Amniotic stem cell (primary cell): ENCODE results near the gene MT1E.

Experiments used
- DNase-seq: peaks from one replicate; lab custom pipeline; 2025; lab: John Stamatoyannopoulos, UW

Gene MT1E

DNA sequence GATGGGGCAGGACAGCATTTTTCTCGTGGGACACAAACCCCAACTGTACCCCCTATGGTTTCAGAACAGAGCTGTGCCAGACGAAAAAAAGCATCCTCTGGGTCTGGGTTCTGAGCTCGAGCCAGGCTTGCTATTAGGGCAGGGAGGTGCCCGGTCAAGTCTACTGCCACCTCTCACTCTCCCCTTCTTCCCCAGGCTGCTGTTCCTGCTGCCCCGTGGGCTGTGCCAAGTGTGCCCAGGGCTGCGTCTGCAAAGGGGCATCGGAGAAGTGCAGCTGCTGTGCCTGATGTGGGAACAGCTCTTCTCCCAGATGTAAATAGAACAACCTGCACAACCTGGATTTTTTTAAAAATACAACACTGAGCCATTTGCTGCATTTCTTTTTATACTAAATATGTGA, 1.1 kb downstream of the MT1E start:
- no peak for DNase-seq

DNA sequence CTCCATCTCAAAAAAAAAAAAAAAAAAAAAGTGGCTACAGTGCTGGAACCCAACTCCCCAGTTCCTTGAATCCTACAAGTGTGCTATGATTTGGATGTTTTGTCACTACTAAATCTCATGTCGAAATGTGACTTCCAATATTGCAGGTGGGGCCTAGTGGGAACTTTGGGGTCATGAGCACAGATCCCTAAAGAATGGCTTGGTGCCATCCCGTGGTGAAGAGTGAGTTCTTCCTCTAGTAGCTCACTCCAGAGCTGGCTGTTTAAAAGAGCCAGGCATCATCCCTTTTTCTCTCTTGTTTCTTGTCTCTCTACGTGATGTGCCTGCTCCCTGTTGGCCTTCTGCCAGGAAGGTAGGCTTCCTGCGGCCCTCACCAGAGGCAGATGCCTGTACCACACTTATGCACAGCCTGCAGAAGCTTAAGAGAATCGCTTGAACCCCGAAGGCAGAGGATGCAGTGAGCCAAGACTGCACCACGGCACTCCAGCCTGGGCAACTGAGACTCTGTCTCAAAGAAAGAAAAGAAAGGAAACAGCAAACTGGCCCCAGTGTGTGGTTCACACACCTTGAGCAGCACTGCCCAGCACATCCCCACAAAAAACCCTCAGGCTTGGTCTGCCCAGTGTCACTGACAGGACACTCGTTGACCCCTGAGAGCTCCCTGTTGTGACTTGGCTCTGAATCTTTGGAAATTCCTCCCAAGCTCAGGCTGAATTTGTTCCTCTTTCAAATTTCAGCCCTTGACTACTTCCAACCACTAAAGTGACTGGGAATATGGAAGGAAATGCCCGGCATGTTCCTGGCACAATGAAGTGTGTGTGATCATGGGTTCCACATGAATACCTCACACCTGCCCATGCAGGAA, 3.1 kb downstream of the MT1E start:
- DNase-seq, result no peak

DNA sequence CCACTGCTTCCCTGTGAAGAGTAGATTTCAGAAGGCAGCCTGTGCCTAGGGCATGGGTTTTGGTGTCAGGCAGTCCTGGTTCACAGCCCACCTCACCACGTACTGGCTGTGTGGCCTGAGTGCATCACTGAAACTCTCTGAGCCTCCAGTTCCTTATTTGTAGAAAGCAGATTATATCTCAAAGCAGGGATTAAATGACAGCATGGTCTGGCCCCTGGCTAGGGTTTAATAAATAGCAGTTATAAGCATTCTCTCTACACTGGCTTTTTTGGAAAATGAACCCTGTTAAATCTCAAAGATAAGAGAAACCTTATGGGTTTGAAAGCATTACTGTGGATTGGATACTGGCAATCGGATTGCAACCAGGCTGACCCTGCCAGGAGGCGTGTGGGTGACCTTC, 4.0 kb downstream of the MT1E start:
- no peak for DNase-seq

DNA sequence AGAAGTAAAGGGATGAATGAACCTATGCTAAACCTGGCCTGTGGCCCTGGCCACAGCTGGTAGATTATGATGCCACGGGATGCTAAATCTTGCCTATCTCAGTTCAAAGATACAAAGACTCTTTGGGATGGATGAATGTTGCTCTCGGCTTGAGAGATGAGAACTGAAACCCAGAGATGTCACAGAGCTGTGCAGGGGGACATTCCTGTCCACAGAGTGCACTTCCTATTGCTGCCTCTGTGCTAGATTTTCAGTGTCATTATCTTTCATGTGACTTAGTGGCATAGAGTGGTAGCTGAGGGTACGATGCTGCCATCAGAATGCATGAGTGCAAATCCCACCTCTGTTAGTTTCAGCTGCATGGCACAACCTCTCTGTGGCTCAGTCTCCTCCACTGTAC, 4.6 kb downstream of the MT1E start:
- DNase-seq, result no peak

DNA sequence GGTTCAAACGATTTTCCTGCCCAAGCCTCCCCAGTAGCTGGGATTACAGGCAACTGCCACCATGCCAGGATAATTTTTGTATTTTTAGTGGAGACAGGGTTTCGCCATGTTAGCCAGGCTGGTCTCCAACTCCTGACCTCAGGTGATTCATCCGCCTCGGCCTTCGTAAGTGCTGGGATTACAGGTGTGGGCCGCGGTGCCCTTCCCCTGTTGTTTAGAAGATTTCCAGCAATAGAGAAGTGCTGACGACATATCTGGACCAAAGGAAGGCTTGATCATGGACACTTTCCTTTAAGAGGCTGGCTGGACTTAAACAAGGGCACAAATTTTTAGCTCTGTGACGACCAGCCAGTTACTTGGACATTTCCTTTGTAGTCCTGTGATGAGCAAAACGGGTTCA, 5.6 kb downstream of the MT1E start:
- no peak for DNase-seq

DNA sequence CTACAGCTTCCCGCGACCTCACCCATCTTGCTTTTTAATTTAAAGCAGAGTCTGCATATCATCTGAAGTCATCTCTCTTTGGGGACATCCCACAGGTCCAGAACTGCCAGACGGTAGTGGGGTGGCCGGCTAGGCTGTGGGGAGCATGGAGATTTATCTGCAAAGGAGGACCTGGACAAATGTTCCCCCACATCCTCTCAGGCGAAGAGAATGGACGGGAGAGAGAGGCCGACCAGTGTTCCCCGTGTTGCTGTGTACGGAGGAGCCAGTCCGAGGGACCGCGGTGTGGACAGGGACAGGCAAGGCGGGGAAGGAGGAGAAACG, 6.2 kb downstream of the MT1E start:
- DNase-seq, result no peak

DNA sequence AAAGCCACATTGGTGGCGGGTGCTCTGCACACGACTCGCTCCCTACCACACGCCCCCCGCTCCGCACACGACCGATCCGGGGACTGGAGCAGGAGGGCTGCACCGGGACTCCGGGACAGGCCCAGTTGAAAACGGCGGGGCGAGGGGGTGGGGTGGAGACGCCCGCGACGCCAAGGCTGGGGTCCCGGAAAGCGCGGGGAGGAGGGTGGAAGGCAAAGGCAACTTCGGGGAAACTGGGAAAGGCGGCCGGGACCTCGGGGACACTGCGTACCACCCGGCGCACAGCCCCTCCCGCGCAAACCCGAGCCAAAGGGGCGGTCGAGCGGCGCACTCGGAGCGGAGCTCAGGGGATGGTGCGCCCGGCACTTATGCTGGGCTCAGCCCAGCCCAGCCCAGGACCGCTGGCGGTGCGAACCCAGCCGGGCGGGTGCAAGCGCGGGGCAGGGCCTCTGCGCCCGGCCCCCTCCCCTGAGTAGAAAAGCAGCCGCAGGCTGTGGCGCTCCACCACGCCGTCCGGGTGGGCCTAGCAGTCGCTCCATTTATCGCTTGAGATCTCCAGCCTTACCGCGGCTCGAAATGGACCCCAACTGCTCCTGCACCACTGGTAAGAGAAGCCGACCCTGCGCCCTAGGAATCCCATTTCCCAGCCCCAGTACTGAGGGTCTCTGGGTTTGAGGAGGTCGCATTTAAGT, 6.7 kb downstream of the MT1E start, which contains the start of gene MT1M:
Gene MT1M (plus strand): TSS at position 504 of the 692 bp plus-strand sequence. CDS start 73 bp downstream, at position 577.
- DNase-seq, result no peak

DNA sequence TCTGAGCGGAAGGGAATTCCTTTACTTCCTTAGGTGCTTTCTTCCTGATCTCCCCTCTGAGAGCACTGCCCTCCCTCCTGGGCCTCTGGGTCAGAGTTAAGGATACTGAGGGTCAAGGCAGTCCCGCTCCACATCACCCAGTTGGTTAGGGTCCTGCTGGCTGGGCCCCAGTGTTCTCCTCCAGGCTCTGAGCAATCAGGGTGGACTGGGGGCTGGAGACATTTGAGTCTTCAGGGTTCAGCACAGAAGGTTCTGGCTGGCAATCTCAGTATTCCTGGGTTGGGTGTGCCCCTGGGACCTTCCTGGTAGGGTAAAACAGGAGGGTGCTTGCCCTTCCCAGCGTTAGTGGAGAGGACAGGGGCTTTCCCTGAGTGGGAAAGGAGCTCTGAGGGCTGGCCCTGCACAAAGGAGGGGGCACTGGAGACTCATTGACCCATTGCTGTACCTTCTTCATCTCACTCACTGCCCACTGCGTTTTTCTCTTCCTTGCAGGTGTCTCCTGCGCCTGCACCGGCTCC, 7.3 kb downstream of the MT1E start:
- no peak for DNase-seq

DNA sequence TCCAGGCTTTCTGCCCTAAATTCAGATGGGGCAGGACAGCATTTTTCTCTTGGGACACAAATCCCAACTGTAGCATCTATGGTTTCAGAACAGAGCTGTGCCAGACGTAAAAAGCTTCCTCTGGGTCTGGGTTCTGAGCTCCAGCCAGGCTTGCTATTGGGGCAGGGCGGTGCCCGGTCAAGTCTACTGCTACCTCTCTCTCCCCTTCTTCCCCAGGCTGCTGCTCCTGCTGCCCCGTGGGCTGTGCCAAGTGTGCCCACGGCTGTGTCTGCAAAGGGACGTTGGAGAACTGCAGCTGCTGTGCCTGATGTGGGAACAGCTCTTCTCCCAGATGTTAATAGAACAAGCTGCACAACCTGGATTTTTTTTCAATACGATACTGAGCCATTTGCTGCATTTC, 8.0 kb downstream of the MT1E start:
- DNase-seq, result no peak

DNA sequence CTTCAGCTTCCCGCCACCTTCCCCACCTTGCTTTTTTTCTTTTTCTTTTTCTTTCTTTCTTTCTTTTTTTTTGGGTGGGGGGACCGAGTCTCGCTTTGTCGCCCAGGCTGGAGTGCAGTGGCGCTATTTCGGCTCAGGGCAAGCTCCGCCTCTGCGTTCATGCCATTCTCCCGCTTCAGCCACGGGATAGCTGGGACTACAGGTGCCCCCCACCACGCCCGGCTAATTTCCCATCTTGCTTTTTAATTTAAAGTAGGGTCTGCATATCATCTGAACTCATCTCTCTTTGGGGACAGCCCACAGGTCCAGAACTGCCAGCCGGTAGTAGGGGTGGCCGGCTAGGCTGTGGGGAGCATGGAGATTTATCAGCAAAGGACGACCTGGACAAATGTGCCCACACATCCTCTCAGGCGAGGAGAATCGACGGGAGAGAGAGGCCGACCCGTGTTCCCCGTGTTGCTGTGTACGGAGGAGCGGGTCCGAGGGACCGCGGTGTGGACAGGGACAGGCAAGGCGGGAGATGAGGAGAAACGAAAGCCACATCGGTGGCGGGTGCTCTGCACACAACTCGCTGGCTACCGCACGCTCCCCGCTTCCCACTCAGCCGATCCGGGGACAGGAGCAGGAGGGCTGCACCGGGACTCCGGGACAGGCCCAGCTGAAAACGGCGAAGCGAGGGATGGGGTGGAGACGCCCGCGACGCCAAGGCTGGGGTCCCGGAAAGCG, 9.3 kb downstream of the MT1E start:
- no peak for DNase-seq

DNA sequence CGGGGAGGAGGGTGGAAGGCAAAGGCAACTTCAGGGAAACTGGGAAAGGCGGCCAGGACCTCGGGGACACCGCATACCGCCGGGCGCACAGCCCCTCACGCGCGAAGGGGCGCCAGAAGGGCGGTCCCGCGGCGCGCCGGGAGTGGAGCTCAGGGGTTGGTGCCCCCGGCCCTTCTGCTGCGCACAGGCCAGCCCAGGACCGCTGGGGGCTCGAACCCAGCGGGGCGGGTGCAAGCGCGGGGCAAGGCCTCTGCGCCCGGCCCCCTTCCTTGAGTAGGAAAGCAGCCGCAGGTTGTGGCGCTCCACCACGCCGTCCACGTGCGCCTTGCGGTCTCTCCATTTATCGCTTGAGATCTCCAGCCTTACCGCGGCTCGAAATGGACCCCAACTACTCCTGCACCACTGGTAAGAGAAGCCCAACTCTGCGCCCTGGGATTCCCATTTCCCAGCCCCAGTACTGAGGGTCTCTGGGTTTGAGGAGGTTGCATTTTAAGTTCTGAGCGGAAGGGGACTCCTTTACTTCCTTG, 9.9 kb downstream of the MT1E start:
- DNase-seq, result no peak

DNA sequence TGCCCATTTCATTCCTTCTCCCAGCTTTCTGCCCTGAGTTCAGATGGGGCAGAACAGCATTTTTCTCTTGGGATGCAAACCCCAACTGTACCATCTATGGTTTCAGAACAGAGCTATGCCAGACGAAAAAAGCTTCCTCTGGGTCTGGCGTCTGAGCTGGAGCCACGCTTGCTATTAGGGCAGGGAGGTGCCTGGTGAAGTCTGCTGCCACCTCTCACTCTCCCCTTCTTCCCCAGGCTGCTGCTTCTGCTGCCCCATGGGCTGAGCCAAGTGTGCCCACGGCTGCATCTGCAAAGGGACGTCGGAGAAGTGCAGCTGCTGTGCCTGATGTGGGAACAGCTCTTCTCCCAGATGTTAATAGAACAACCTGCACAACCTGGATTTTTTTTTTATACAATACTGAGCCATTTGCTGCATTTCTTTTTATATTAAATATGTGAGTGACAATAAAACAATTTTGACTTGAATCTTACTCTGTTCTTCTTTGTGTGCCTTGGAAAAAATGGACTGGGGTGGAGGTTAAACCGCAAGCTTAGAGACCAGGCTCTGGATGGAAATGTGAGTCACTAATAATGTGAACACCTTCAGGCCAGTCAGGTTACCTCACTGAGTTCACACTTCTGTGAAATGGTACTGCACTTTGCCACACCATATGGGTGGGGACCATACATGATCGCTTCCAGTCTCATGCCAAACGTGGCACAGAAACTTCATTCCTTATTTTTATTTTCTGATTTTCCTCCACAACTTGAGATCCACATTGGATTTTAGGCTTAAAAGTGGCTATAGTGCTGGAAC, 11.2 kb downstream of the MT1E start:
- DNase-seq, result no peak

DNA sequence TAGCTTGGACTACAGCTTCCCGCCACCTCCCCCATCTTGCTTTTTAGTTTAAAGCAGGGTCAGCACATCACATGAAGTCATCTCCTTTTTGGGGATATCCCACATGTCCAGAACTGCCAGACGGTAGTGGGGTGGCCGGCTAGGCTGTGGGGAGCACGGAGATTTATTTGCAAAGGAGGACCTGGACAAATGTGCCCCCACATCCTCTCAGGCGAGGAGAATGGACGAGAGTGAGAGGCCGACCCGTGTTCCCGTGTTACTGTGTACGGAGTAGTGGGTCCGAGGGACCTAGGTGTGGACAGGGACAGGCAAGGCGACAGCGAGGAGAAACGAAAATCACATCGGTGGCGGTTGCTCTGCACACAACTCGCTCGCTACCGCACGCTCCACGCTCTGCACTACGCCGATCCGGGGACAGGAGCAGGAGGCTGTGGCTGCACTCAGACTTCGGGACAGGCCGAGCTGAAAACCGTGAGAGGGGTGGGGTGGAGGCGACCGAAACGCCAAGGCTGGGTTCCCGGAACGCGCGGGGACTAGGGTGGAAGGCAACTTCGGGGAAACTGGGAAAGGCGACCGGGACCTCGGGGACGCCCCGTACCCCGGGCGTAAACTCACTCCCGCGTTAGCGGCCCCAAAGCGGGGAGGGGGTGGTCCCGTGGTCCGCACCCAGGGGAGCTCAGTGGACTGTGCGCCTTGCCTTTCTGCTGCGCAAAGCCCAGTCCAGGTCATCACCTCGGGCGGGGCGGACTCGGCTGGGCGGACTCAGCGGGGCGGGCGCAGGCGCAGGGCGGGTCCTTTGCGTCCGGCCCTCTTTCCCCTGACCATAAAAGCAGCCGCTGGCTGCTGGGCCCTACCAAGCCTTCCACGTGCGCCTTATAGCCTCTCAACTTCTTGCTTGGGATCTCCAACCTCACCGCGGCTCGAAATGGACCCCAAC, 12.5 kb downstream of the MT1E start, which contains the start of gene MT1A:
Gene MT1A (plus strand): TSS at position 853 of the 937 bp plus-strand sequence. CDS start 73 bp downstream, at position 926.
- DNase-seq, result no peak

DNA sequence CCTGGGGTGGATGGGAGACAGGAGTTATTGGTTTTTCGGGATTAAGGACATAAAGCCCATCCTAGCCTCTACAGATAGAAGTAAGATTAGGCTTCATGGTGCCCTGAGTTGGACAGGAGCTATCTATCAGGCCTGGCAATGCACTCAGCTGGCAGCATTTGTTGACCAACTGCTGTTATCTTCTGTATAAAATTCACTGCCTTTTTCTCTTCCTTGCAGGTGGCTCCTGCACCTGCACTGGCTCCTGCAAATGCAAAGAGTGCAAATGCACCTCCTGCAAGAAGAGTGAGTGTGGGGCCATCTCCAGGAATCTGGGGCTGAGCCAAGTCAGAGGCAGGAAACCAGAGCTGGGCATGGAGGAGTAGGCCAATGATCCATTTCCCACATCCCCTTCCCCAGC, 13.5 kb downstream of the MT1E start:
- no peak for DNase-seq

DNA sequence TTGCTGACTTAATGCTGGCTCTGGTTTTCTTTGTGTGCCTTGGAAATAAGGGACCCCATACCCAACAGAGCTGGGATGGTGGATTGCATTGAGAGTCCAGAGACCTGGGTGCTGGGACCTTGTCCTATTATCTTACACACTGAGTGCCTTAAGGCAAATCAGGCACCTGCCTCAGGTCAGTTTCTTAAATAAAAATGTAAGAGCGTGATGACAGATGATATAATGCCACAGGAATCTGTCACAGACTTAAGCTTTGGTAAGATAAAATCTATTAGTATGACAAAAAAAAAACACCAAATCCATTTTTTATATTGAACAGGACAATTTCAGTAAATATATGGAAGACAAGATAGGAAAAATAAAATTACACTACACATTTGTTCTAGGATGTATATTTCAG, 14.5 kb downstream of the MT1E start:
- DNase-seq, result no peak

DNA sequence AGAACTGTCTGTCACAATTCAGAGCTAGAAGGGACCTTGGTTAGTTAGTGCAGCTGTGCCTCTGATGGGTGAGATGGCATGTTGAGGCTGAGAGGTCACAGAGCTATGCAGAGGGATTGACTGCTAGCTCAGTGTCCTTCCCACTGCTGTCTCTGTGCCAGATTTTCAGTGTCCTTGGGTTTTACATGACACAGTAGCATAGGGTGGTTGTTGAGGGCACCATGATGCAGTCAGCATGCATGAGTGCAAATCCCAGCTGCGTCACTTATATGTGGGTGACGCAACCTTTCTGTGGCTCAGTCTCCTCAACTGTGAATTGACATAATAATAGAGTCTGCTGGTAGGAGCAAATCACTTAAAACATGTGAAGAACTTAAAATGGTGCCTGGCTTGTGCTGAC, 15.6 kb downstream of the MT1E start:
- DNase-seq, result no peak

DNA sequence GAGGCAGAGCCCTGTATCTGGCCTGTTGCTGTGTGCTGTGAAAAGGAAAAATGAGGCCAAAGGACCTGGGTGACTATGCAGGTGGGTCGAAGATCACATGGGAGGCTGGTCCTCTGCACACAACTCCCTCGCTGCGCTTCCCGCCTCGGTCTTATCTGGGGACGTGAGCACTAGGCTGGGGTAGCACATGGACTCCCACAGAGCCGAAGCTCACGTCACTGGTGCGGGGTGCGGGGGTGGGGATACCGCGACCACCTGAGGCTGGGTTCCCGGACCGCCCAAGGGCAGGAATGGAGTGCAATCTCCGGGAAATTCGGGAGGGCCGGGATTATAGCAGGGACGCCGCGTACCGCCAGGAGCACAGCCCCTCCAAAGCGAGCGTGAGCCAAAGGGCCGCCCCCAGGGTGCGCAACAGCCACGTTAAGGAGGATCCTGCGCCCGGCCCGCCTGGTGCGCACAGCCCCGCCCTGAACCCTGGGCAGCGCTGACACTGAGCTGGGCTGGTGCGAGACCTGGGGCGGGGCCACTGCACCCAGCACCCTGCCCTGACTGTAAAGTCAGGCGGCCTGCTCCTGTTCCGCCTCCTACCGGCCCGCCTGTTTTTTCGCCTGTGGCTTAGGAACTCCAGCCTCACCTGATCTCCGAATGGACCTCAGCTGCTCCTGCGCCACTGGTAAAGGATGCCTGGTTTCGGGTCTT, 17.6 kb downstream of the MT1E start:
- no peak for DNase-seq

DNA sequence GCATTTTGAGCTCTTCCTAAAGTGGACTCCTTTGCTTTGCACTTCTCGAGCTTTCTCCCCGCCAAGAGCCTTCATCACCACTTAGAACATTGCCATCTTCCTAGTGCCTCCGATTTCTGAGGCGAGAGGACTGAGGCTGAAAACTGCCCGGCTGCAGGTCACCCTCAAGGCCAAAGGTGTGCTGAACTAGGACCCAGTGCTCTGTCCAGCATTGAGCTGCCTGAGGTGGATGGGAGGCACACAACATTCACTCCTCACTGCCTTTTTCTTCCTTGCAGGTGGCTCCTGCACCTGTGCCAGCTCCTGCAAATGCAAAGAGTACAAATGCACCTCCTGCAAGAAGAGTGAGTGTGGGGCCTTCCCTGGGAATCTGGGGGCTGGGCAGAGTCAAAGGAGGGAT, 18.3 kb downstream of the MT1E start:
- no peak for DNase-seq

DNA sequence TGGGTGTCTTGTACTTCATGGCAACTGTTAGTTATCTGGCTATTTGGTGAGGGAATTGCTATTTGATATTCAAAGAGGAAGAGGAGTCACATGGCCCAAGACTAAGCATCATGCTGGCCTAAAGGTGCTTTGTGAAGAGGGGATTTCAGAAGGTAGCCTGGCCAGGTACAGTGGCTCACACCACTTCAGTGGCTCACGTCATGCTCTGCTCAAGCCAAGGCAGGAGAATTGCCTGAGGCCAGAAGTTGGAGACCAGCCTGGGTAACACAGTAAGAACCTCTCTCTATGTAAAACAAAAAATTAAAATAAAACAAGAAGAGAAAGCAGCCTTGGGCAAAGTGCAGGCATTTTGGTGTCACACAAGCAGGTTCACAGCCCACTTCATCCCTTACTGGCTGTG, 19.7 kb downstream of the MT1E start:
- DNase-seq, result no peak

DNA sequence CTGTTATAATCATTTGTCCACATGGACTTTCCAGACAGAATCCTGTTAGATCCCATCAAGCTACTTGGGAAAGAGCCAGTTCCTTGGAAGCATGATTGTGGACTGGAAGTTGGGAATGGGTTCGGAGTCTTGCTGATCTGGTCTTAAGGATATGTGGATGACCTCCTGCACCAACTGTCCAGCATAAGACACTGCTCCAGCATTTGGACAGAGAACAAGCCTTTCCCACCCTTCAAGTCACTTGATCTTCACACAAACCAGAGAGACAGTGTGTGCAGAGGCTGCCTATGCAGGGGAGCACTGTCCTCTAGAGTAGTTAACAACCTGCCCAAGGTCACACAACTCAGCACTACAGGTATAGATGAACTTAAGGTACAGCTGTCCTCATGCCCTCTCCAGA, 20.3 kb downstream of the MT1E start:
- DNase-seq, result no peak
